Fibroblast of lung (primary cell): Measurements from ENCODE around the gene CCDC12. TPM values are rescaled to one million over a fixed set of nuclear protein-coding genes. Genes with fewer than 3 reads are reported as not detected.

ENCODE experiments used
- DNase-seq, 2 donors: peaks; one replicate each; pipeline versions ENCODE4 v3.0.0 to v3.0.0-alpha.2; 2010; ENCODE audit warnings: low read depth in 2 of 2
- H2AFZ ChIP-seq: 2 replicates; pipeline ENCODE4 v1.5.1; 2012; ENCODE audit warnings: low read length, control low read depth, inconsistent platforms
- H3K27ac ChIP-seq: 2 replicates; pipeline ENCODE4 v1.5.1; 2011; ENCODE audit warnings: low read length, control low read depth; ENCODE audit not compliant: insufficient read depth
- H3K27me3 ChIP-seq: 2 replicates; pipeline ENCODE4 v1.5.1; 2011; ENCODE audit warnings: mild to moderate bottlenecking, low read length; ENCODE audit not compliant: control insufficient read depth, insufficient read depth
- H3K36me3 ChIP-seq: 2 replicates; pipeline ENCODE4 v1.5.1; 2011; ENCODE audit warnings: low read length; ENCODE audit not compliant: control insufficient read depth, insufficient read depth
- H3K4me1 ChIP-seq: 2 replicates; pipeline ENCODE4 v1.5.1; 2011; ENCODE audit warnings: low read length; ENCODE audit not compliant: control insufficient read depth, insufficient read depth; ENCODE audit errors: extremely low read depth
- H3K4me2 ChIP-seq: 2 replicates; pipeline ENCODE4 v1.5.1; 2011; ENCODE audit warnings: low read length, control low read depth; ENCODE audit not compliant: insufficient read depth; ENCODE audit errors: extremely low read depth
- H3K4me3 ChIP-seq, 4 experiments: fragments of 200-600 bp in 1 of 4; sonication (generic) in 1 of 4; replicated peaks in 1 of 4; 2 replicates each; pipeline ENCODE4 v1.5.1; 2011 to 2016; ENCODE audit warnings: low read length in 4 of 4, low read depth in 3 of 4, mild to moderate bottlenecking in 3 of 4, control low read depth in 2 of 4, inconsistent platforms in 1 of 4, mixed read lengths in 1 of 4; ENCODE audit not compliant: insufficient read depth in 1 of 4; ENCODE audit errors: control extremely low read depth in 1 of 4
- H3K79me2 ChIP-seq: 2 replicates; pipeline ENCODE4 v1.5.1; 2012; ENCODE audit warnings: mild to moderate bottlenecking, low read length, inconsistent platforms; ENCODE audit not compliant: control insufficient read depth, insufficient read depth
- H3K9ac ChIP-seq: 2 replicates; pipeline ENCODE4 v1.5.1; 2011; ENCODE audit warnings: mild to moderate bottlenecking, low read length, control low read depth; ENCODE audit not compliant: insufficient read depth
- H3K9me3 ChIP-seq: 2 replicates; pipeline ENCODE4 v1.5.1; 2012; ENCODE audit warnings: low read depth, low read length; ENCODE audit not compliant: control insufficient read depth, insufficient read depth
- H4K20me1 ChIP-seq: 2 replicates; pipeline ENCODE4 v1.5.1; 2011; ENCODE audit warnings: low read length; ENCODE audit not compliant: control insufficient read depth, insufficient read depth; ENCODE audit errors: extremely low read depth
- CTCF ChIP-seq, 2 donors: IDR thresholded peaks in 1 of 2; conservative IDR thresholded peaks in 1 of 2; 1 replicate in 1 of 2; 2 replicates in 1 of 2; pipeline ENCODE4 v1.5.1; 2011 to 2012; ENCODE audit warnings: low read length in 2 of 2, control low read depth in 1 of 2, inconsistent platforms in 1 of 2, low read depth in 1 of 2, mild to moderate bottlenecking in 1 of 2
- EZH2 ChIP-seq: IDR thresholded peaks from 2 replicates; pipeline ENCODE4 v1.5.1; 2012; ENCODE audit warnings: low read length, control low read depth, mild to moderate bottlenecking; ENCODE audit errors: missing control alignments
- polyA plus RNA-seq, 2 donors: library from polyadenylated mRNA; depleted of rRNA in 1 of 2; stranded (reverse) in 1 of 2; unstranded in 1 of 2; fragments of >200 nt; gene quantifications; 2 replicates each; pipeline ENCODE4 v1.2.1, GENCODE V29; 2011 to 2012; ENCODE audit warnings: missing spikeins in 1 of 2
- total RNA-seq: library from RNA; depleted of rRNA; stranded (reverse); fragments of >200 nt; gene quantifications from 2 replicates; pipeline ENCODE4 v1.2.1, GENCODE V29; 2014

CCDC12 gene
- total and polyA plus RNA-seq, 2 donors (not counting 1 experiment from before 2014, with no cell fraction given) = 28.0 to 29.2 TPM

GRCh38 chr3:46970391-46971091 lies 6.0 kb downstream of the CCDC12 start:
- Histone ChIP-seq H3K27me3 (no peaks in the 10 kb centered on the region), H3K4me3 (no peak overlapping the region), H3K4me2 (no peak overlapping the region), H3K79me2 (peaks cover 96% of the 10 kb centered on the region), H3K27ac (no peak overlapping the region), H3K9ac (no peak overlapping the region), H3K4me1 (peaks cover 2% of the 10 kb centered on the region), H3K36me3 (no peaks in the 10 kb centered on the region), H3K9me3 (no peaks in the 10 kb centered on the region), H2AFZ (no peak overlapping the region), H4K20me1 (peaks cover 4% of the 10 kb centered on the region)
- no peak for DNase-seq
- no peak for TF ChIP-seq EZH2
- no peak for TF ChIP-seq CTCF (conservative IDR thresholded peaks at IDR 0.05 in 1 of 2, IDR thresholded peaks at IDR 0.05 in 1 of 2; ENCODE audit: low read depth in 1 of 2, low read length in 2 of 2)

- DNase-seq = no peak
- Histone ChIP-seq H4K20me1 (peaks cover 4% of the 10 kb centered on the region), H3K79me2 (peaks cover 88% of the 10 kb centered on the region), H3K9ac (no peak overlapping the region), H3K4me3 (no peak overlapping the region), H3K4me1 (peaks cover 2% of the 10 kb centered on the region), H2AFZ (no peak overlapping the region), H3K27ac (no peak overlapping the region), H3K9me3 (no peaks in the 10 kb centered on the region), H3K36me3 (no peaks in the 10 kb centered on the region), H3K4me2 (no peak overlapping the region), H3K27me3 (no peaks in the 10 kb centered on the region)
- TF ChIP-seq EZH2 (no peak), CTCF (conservative IDR thresholded peaks at IDR 0.05 in 1 of 2, IDR thresholded peaks at IDR 0.05 in 1 of 2; ENCODE audit: low read depth in 1 of 2, low read length in 2 of 2) (no peak)
Observed at GRCh38 chr3:46968783-46969428, 7.6 kb downstream of the CCDC12 start.

- H3K36me3 ChIP-seq = no peaks in the 10 kb centered on the region
- H3K9me3 ChIP-seq = no peaks in the 10 kb centered on the region
- peaks cover 4% of the 10 kb centered on the region for H4K20me1 ChIP-seq
- DNase-seq = no peak
- H3K4me2 ChIP-seq = no peak overlapping the region
- no peak overlapping the region for H3K27ac ChIP-seq
- no peak overlapping the region for H3K4me3 ChIP-seq
- H3K4me1 ChIP-seq = peaks cover 2% of the 10 kb centered on the region
- H3K9ac ChIP-seq = no peak overlapping the region
- no peak overlapping the region for H2AFZ ChIP-seq
- H3K79me2 ChIP-seq = peaks cover 78% of the 10 kb centered on the region
- no peak for TF ChIP-seq CTCF (conservative IDR thresholded peaks at IDR 0.05 in 1 of 2, IDR thresholded peaks at IDR 0.05 in 1 of 2; ENCODE audit: low read depth in 1 of 2, low read length in 2 of 2)
- no peak for TF ChIP-seq EZH2
- H3K27me3 ChIP-seq = no peaks in the 10 kb centered on the region
Observed at GRCh38 chr3:46966811-46967210, 9.7 kb downstream of the CCDC12 start.
